HL-60 (cell line): ENCODE measurements around the gene GDPD2.

ENCODE experiments used
- GABPA ChIP-seq: IDR thresholded peaks from 2 replicates; pipeline ENCODE4 v1.6.1; 2012; ENCODE audit warnings: low read depth
- POLR2AphosphoS5 ChIP-seq: IDR thresholded peaks from 2 replicates; pipeline ENCODE4 v1.6.1; 2012; ENCODE audit warnings: low read depth
- SPI1 ChIP-seq: IDR thresholded peaks from 2 replicates; pipeline ENCODE4 v1.6.1; 2012; ENCODE audit warnings: low read depth, mild to moderate bottlenecking, borderline replicate concordance
- TF ChIP-seq, protein P1 (sequence below): IDR thresholded peaks from one replicate; pipeline ENCODE4 v1.5.1; 2011; ENCODE audit warnings: low read length, control low read depth, inconsistent platforms; ENCODE audit not compliant: insufficient read depth
- TF ChIP-seq, protein P2 (sequence below): IDR thresholded peaks from 2 replicates; pipeline ENCODE4 v1.6.1; 2012; ENCODE audit warnings: low read depth; ENCODE audit not compliant: insufficient replicate concordance

DNA sequence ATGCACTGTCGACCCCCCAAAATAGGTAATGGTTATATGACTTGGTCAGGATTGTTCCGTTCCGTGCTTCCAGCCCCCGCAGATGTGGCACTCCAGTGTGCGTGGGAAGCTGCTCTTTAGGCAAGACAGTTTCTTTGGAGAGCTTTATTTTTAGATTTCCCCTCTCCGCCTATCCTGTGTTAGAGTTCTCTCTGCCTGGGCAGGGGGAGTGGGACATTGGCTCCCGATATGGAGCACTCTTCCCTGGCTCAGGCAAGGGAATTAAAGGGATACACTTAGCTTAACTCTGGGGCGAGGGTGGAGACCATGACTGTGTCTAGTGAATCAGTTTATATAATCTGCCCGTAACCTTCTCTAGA lies 57.5 kb downstream of the GDPD2 start:
- TF ChIP-seq, protein P1, sequence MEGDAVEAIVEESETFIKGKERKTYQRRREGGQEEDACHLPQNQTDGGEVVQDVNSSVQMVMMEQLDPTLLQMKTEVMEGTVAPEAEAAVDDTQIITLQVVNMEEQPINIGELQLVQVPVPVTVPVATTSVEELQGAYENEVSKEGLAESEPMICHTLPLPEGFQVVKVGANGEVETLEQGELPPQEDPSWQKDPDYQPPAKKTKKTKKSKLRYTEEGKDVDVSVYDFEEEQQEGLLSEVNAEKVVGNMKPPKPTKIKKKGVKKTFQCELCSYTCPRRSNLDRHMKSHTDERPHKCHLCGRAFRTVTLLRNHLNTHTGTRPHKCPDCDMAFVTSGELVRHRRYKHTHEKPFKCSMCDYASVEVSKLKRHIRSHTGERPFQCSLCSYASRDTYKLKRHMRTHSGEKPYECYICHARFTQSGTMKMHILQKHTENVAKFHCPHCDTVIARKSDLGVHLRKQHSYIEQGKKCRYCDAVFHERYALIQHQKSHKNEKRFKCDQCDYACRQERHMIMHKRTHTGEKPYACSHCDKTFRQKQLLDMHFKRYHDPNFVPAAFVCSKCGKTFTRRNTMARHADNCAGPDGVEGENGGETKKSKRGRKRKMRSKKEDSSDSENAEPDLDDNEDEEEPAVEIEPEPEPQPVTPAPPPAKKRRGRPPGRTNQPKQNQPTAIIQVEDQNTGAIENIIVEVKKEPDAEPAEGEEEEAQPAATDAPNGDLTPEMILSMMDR, result no peak
- no peak for TF ChIP-seq SPI1
- TF ChIP-seq, protein P2, sequence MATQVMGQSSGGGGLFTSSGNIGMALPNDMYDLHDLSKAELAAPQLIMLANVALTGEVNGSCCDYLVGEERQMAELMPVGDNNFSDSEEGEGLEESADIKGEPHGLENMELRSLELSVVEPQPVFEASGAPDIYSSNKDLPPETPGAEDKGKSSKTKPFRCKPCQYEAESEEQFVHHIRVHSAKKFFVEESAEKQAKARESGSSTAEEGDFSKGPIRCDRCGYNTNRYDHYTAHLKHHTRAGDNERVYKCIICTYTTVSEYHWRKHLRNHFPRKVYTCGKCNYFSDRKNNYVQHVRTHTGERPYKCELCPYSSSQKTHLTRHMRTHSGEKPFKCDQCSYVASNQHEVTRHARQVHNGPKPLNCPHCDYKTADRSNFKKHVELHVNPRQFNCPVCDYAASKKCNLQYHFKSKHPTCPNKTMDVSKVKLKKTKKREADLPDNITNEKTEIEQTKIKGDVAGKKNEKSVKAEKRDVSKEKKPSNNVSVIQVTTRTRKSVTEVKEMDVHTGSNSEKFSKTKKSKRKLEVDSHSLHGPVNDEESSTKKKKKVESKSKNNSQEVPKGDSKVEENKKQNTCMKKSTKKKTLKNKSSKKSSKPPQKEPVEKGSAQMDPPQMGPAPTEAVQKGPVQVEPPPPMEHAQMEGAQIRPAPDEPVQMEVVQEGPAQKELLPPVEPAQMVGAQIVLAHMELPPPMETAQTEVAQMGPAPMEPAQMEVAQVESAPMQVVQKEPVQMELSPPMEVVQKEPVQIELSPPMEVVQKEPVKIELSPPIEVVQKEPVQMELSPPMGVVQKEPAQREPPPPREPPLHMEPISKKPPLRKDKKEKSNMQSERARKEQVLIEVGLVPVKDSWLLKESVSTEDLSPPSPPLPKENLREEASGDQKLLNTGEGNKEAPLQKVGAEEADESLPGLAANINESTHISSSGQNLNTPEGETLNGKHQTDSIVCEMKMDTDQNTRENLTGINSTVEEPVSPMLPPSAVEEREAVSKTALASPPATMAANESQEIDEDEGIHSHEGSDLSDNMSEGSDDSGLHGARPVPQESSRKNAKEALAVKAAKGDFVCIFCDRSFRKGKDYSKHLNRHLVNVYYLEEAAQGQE, result no peak
- TF ChIP-seq POLR2AphosphoS5, result no peak
- TF ChIP-seq GABPA, result no peak
